GM12891 (cell line): ENCODE data around the gene PRKN.

Experiments
- POLR2A ChIP-seq: IDR thresholded peaks from 2 replicates; pipeline ENCODE4 v1.6.1; 2011; ENCODE audit warnings: low read depth, low read length, control low read depth
- POLR2AphosphoS5 ChIP-seq: IDR thresholded peaks from 2 replicates; pipeline ENCODE4 v1.6.1; 2011; ENCODE audit warnings: low read depth, low read length, control low read depth
- POU2F2 ChIP-seq: IDR thresholded peaks from 2 replicates; pipeline ENCODE4 v1.6.1; 2011; ENCODE audit warnings: low read depth, mild to moderate bottlenecking, control low read depth, low read length, moderate library complexity
- TAF1 ChIP-seq: IDR thresholded peaks from 2 replicates; pipeline ENCODE4 v1.6.1; 2011; ENCODE audit warnings: low read depth, low read length, control low read depth

DNA sequence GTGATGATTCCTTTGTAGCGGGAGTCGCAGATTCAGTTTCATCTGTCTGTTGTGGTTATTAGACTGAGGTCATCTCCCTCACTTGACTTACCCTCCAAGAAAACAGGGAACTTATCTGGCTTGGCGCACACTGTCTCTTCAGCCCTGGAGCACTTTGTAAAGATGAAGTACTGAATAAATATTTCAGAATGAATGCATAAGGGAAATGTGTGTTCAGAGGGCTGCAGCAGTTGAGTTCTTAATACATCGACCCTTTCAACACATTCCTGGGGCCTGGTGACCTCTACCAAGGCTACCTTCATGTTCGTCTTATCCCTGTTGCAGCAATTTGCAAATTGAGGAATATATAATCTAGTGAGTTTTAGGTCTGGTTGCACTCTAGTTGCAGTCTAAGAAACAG, 801.2 kb downstream of the PRKN start:
- TF ChIP-seq POLR2A (no peak), TAF1 (no peak), POU2F2 (no peak), POLR2AphosphoS5 (no peak)
